ENCODE data around the gene CYB5B. TPM values are rescaled to one million over a fixed set of nuclear protein-coding genes. Genes with fewer than 3 reads are reported as not detected.
A peak's percentile ranks its signal among the peaks of the same experiment; 100 is the strongest.

Gene CYB5B
- total RNA-seq, 2 donors from 2014 or later: 12.0 to 54.5 TPM

DNA sequence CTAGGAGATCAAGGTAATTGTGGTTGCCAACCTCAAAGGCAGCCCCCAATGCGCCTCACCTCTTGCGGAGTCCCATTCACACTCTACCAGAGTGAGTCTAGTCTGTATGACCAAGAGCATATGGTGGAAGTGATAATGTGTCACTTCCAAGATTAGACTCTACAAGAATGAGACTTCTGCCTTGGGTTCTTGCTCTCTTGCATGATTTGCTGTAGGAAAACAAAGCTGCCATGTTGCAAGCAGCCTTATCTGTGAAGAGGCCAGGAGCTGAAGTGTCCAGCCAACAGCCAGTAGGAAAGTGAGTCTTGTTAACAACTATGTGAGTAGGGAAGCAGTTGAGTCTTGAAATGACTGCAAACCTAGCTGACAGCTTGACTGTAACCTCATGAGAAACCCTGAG lies 42.0 kb upstream of the CYB5B start:
- Histone ChIP-seq H3K27ac (no peak overlapping the region), H3K27me3 (replicated peaks; ENCODE audit: insufficient read depth) (no peaks in the 10 kb centered on the region), H3K36me3 (peaks cover 25% of the 10 kb centered on the region), H3K9me3 (no peaks in the 10 kb centered on the region), H3K4me1 (ENCODE audit: control insufficient read depth in 1 of 2, low read depth in 2 of 2) (peaks cover 18 to 26% of the 10 kb centered on the region in 2 donors), H3K4me3 (no peak overlapping the region)
- no peak for DNase-seq (ENCODE audit: low spot score)
- no peak for ATAC-seq (ENCODE audit: insufficient number of reproducible peaks, low FRiP score, low read depth)
- TF ChIP-seq CTCF (IDR thresholded peaks at IDR 0.05): no peak

GRCh38 chr16:69384974-69385373 lies 39.4 kb upstream of the CYB5B start:
- no peak for TF ChIP-seq CTCF (IDR thresholded peaks at IDR 0.05)
- peaks cover 15 to 26% of the 10 kb centered on the region in 2 donors for H3K4me1 ChIP-seq (ENCODE audit: control insufficient read depth in 1 of 2, low read depth in 2 of 2)
- peaks cover 11% of the 10 kb centered on the region for H3K36me3 ChIP-seq
- H3K9me3 ChIP-seq: no peaks in the 10 kb centered on the region
- peak overlapping the region; percentile 93 for H3K4me3 ChIP-seq
- no peaks in the 10 kb centered on the region for H3K27me3 ChIP-seq (replicated peaks; ENCODE audit: insufficient read depth)
- ATAC-seq (ENCODE audit: insufficient number of reproducible peaks, low FRiP score, low read depth) (no peak), DNase-seq (ENCODE audit: low spot score) (no peak)
- H3K27ac ChIP-seq: peak overlapping the region; percentile 82 to 84

DNA sequence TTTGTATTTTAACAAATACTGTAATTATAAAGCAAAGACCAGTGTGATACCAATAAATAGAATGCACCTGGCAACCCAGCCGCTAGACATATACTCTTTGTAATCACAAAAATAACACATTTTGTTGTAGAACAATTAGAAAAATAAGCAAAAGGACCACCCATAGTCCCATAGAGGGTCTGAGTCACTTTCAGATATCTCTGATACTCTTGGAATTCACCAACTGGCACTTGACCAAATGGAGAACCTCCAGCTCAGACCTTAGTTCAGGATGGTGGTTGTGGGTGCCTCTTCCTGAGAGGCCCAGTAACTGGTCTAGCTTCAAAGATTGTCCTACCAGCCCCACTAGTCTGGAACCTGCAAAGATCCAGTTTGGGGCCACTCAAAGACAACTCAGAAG lies 37.8 kb upstream of the CYB5B start:
- no peak overlapping the region for H3K4me3 ChIP-seq

GRCh38 chr16:69393898-69394849 lies 30.2 kb upstream of the CYB5B start:
- DNase-seq (ENCODE audit: low spot score) (no peak), ATAC-seq (ENCODE audit: insufficient number of reproducible peaks, low FRiP score, low read depth) (no peak)
- peaks cover 7 to 22% of the 10 kb centered on the region in 2 donors for H3K4me1 ChIP-seq (ENCODE audit: control insufficient read depth in 1 of 2, low read depth in 2 of 2)
- no peaks in the 10 kb centered on the region for H3K9me3 ChIP-seq
- H3K27ac ChIP-seq: no peak overlapping the region
- TF ChIP-seq CTCF (IDR thresholded peaks at IDR 0.05): no peak
- H3K36me3 ChIP-seq: no peaks in the 10 kb centered on the region
- no peaks in the 10 kb centered on the region for H3K27me3 ChIP-seq (replicated peaks; ENCODE audit: insufficient read depth)
- H3K4me3 ChIP-seq: no peak overlapping the region

More for the DNA sequence above, 37.8 kb upstream of the CYB5B start:
- ATAC-seq (ENCODE audit: insufficient number of reproducible peaks, low FRiP score, low read depth) (no peak), DNase-seq (ENCODE audit: low spot score) (no peak)
- Histone ChIP-seq H3K27me3 (replicated peaks; ENCODE audit: insufficient read depth) (no peaks in the 10 kb centered on the region), H3K9me3 (no peaks in the 10 kb centered on the region), H3K36me3 (peaks cover 5% of the 10 kb centered on the region), H3K27ac (peak overlapping the region in 1 of 2 donors; percentile 66), H3K4me1 (ENCODE audit: control insufficient read depth in 1 of 2, low read depth in 2 of 2) (peaks cover 12 to 21% of the 10 kb centered on the region in 2 donors)
- TF ChIP-seq CTCF (IDR thresholded peaks at IDR 0.05): no peak

DNA sequence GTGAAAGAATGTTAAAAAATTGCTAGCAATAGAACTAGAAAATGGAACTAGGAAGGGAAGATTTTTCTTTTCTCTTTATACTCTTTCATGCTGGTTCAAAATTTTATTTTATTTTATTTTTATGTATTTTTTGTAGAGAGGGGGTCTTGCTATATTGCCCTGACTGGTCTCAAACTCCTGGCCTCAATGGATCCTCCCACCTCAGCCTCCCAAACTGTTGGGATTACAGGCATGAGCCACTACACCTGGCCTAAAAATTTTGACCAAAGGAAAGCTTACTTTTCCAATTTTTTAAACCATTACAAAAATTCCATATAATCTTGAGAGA lies 28.6 kb upstream of the CYB5B start:
- Histone ChIP-seq H3K27me3 (replicated peaks; ENCODE audit: insufficient read depth) (no peaks in the 10 kb centered on the region), H3K27ac (peak overlapping the region in 1 of 2 donors; percentile 66), H3K36me3 (no peaks in the 10 kb centered on the region), H3K9me3 (no peaks in the 10 kb centered on the region), H3K4me1 (ENCODE audit: control insufficient read depth in 1 of 2, low read depth in 2 of 2) (peaks cover 7 to 22% of the 10 kb centered on the region in 2 donors), H3K4me3 (no peak overlapping the region)
- ATAC-seq (ENCODE audit: insufficient number of reproducible peaks, low FRiP score, low read depth) (no peak), DNase-seq (ENCODE audit: low spot score) (no peak)
- TF ChIP-seq CTCF (IDR thresholded peaks at IDR 0.05): no peak
